Panc1 (cell line): ENCODE results near the gene MOB3C. TPM values are rescaled to one million over a fixed set of nuclear protein-coding genes. Genes with fewer than 3 reads are reported as not detected.

ENCODE experiments used
- ATAC-seq: fragments of 200-7000 bp; cut with Tn5 transposase; 2 replicates; pipeline ENCODE4 v1.9.1; 2020; ENCODE audit warnings: mild to moderate bottlenecking, moderate library complexity
- BruUV-seq: library from RNA; stranded (reverse); fragments of 400-500 nt; replicated peaks from 2 replicates; lab custom pipeline; 2021; lab: Mats Ljungman, UMichigan
- CTCF ChIA-PET: fragments of 300-600 bp; sonication (Branson Sonifier 250); formaldehyde crosslinking; loops from one replicate; lab custom pipeline; 2022; ENCODE audit warnings: antibody characterized with exemption; lab: Charles Lee
- POLR2A ChIA-PET: fragments of 300-600 bp; sonication (Branson Sonifier 250); formaldehyde crosslinking; loops from one replicate; lab custom pipeline; 2022; ENCODE audit warnings: antibody characterized with exemption; lab: Charles Lee
- DNase-seq: peaks from one replicate; pipeline ENCODE4 v3.0.0-alpha.2; 2010; ENCODE audit warnings: low read depth, low spot score
- H3K27ac ChIP-seq: 2 replicates; pipeline ENCODE4 v1.5.1; 2011; ENCODE audit warnings: mild to moderate bottlenecking, low read length, inconsistent platforms
- H3K27me3 ChIP-seq: fragments of 200-500 bp; sonication (Bioruptor generic); 2 replicates; pipeline ENCODE4 v1.6.0; 2014; ENCODE audit warnings: low read length, inconsistent platforms; ENCODE audit not compliant: control insufficient read depth, insufficient read depth
- H3K36me3 ChIP-seq: fragments of 200-500 bp; sonication (Bioruptor generic); 2 replicates; pipeline ENCODE4 v1.5.1; 2014; ENCODE audit warnings: inconsistent platforms, mild to moderate bottlenecking, low read length, moderate library complexity; ENCODE audit not compliant: control insufficient read depth, insufficient read depth
- H3K4me1 ChIP-seq: 2 replicates; pipeline ENCODE4 v1.5.1; 2011; ENCODE audit warnings: inconsistent platforms, mild to moderate bottlenecking, low read length, moderate library complexity; ENCODE audit not compliant: control insufficient read depth, insufficient read depth
- H3K4me3 ChIP-seq, 2 experiments: 2 replicates each; pipeline ENCODE4 v1.5.1; 2011 to 2012; ENCODE audit warnings: low read depth in 2 of 2, low read length in 2 of 2, mild to moderate bottlenecking in 2 of 2, inconsistent platforms in 1 of 2, moderate library complexity in 1 of 2
- H3K9me3 ChIP-seq: fragments of 200-500 bp; sonication (Bioruptor generic); 2 replicates; pipeline ENCODE4 v1.5.1; 2014; ENCODE audit warnings: low read depth, mild to moderate bottlenecking, inconsistent platforms, low read length, moderate library complexity; ENCODE audit not compliant: control insufficient read depth, insufficient read depth
- POLR2AphosphoS5 ChIP-seq: IDR thresholded peaks from 2 replicates; pipeline ENCODE4 v1.6.1; 2012; ENCODE audit warnings: mild to moderate bottlenecking, low read depth, low read length, moderate library complexity
- SIN3A ChIP-seq: IDR thresholded peaks from 2 replicates; pipeline ENCODE4 v1.6.1; 2012; ENCODE audit warnings: low read depth, mild to moderate bottlenecking, low read length, moderate library complexity, borderline replicate concordance; ENCODE audit not compliant: insufficient read depth
- TCF7L2 ChIP-seq: IDR thresholded peaks from 2 replicates; pipeline ENCODE4 v1.6.1; 2011; ENCODE audit warnings: mild to moderate bottlenecking, low read depth, low read length, inconsistent platforms
- in situ Hi-C: cut with HindIII; loops from 2 replicates; pipeline ENCODE4 v1.10.0; 2016; ENCODE audit warnings: low sequenced_read_pairs, low pct_unique_long_range_greater_than_20kb
- intact Hi-C: fragments of 100-400 bp; cut with micrococcal nuclease; formaldehyde crosslinking; loops from one replicate; pipeline ENCODE4 v1.10.0; 2022; ENCODE audit not compliant: unreplicated experiment
- total RNA-seq: library from RNA; stranded (reverse); gene quantifications from one replicate; pipeline ENCODE4 v1.2.1, GENCODE V29; 2021; ENCODE audit not compliant: unreplicated experiment
- TF ChIP-seq, protein P1 (sequence below): fragments of 450-650 bp; IDR thresholded peaks from 2 replicates; pipeline ENCODE4 v1.5.1; 2017; ENCODE audit warnings: mild to moderate bottlenecking
- TF ChIP-seq, protein P2 (sequence below), 2 experiments: IDR thresholded peaks; 2 replicates each; pipeline ENCODE4 v1.6.1; 2011 to 2012; ENCODE audit warnings: low read depth in 2 of 2, control low read depth in 1 of 2, low read length in 1 of 2, mild to moderate bottlenecking in 1 of 2, moderate library complexity in 1 of 2; ENCODE audit not compliant: insufficient read depth in 1 of 2

Gene MOB3C
- total RNA-seq, 1 experiment from 2014 or later, result 10.5 TPM

DNA sequence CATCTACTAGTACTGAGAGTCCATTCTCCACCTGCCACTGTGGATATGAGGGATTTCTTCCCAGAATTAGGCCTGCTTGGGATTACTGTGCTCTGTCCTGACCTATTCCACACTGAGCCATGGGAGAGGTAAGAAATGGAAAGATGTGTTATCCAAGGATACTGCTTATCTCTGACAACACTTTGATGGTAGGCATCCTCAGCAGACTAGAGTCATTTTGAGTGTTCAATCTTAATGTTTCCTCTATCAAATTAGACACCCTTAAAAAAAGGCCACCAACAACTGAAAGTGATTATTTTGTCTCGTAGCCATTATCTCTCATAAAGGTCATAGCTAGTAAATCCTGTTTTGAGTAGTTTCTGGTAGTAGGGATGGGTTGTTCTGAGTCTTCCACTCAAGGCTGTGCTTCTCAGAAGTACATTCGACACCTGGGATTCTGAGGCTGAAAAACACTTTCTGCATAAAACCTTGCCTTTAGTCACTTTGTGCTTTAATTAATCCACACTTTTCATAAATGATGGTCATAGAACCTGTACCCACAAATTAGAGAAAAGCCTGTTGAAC is 42.8 kb upstream of the MOB3C start:
- TF ChIP-seq POLR2AphosphoS5 (no peak), TCF7L2 (no peak), SIN3A (no peak)
- TF ChIP-seq, protein P1, sequence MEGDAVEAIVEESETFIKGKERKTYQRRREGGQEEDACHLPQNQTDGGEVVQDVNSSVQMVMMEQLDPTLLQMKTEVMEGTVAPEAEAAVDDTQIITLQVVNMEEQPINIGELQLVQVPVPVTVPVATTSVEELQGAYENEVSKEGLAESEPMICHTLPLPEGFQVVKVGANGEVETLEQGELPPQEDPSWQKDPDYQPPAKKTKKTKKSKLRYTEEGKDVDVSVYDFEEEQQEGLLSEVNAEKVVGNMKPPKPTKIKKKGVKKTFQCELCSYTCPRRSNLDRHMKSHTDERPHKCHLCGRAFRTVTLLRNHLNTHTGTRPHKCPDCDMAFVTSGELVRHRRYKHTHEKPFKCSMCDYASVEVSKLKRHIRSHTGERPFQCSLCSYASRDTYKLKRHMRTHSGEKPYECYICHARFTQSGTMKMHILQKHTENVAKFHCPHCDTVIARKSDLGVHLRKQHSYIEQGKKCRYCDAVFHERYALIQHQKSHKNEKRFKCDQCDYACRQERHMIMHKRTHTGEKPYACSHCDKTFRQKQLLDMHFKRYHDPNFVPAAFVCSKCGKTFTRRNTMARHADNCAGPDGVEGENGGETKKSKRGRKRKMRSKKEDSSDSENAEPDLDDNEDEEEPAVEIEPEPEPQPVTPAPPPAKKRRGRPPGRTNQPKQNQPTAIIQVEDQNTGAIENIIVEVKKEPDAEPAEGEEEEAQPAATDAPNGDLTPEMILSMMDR, result no peak
- TF ChIP-seq, protein P2, sequence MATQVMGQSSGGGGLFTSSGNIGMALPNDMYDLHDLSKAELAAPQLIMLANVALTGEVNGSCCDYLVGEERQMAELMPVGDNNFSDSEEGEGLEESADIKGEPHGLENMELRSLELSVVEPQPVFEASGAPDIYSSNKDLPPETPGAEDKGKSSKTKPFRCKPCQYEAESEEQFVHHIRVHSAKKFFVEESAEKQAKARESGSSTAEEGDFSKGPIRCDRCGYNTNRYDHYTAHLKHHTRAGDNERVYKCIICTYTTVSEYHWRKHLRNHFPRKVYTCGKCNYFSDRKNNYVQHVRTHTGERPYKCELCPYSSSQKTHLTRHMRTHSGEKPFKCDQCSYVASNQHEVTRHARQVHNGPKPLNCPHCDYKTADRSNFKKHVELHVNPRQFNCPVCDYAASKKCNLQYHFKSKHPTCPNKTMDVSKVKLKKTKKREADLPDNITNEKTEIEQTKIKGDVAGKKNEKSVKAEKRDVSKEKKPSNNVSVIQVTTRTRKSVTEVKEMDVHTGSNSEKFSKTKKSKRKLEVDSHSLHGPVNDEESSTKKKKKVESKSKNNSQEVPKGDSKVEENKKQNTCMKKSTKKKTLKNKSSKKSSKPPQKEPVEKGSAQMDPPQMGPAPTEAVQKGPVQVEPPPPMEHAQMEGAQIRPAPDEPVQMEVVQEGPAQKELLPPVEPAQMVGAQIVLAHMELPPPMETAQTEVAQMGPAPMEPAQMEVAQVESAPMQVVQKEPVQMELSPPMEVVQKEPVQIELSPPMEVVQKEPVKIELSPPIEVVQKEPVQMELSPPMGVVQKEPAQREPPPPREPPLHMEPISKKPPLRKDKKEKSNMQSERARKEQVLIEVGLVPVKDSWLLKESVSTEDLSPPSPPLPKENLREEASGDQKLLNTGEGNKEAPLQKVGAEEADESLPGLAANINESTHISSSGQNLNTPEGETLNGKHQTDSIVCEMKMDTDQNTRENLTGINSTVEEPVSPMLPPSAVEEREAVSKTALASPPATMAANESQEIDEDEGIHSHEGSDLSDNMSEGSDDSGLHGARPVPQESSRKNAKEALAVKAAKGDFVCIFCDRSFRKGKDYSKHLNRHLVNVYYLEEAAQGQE (IDR thresholded peaks at IDR 0.05; ENCODE audit: insufficient read depth in 1 of 2, low read depth in 2 of 2, low read length in 1 of 2), result no peak
- H3K4me3 ChIP-seq, result no peak overlapping the region
- no peaks in the 10 kb centered on the region for H3K9me3 ChIP-seq
- H3K36me3 ChIP-seq, result peaks cover 18% of the 10 kb centered on the region
- intact Hi-C loops (no loop called here), in situ Hi-C loops (no loop called here)
- POLR2A ChIA-PET, result no interaction called here
- ATAC-seq (no peak), DNase-seq (no peak)
- CTCF ChIA-PET, result no interaction called here
- H3K4me1 ChIP-seq, result no peaks in the 10 kb centered on the region
- H3K27ac ChIP-seq, result no peak overlapping the region
- H3K27me3 ChIP-seq, result no peaks in the 10 kb centered on the region
- no TSS peak for BruUV-seq

DNA sequence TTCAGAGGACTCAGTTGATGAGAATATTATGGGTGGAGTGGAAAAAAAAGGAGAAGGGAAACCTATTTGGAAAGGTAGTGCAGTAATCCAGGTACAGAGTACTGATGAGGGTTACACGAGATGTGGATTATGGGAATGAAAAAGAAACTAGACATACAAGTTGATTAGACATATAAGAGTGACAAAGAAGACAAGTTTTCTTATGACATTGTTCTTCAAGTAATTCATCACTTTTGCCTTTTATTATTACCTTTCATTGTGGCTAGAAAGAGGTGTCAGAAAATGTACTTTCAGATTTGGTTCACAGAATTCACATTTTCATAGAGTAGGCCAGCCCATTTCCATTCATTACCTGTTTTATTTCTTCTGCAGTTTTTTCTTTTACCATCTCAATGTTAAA is 41.2 kb upstream of the MOB3C start:
- no peak overlapping the region for H3K4me3 ChIP-seq
- no peaks in the 10 kb centered on the region for H3K9me3 ChIP-seq
- DNase-seq (no peak), ATAC-seq (no peak)
- in situ Hi-C loops, result no loop called here
- BruUV-seq, result no TSS peak
- TF ChIP-seq, protein P2 (IDR thresholded peaks at IDR 0.05; ENCODE audit: insufficient read depth in 1 of 2, low read depth in 2 of 2, low read length in 1 of 2), result no peak
- TF ChIP-seq POLR2AphosphoS5 (no peak), TCF7L2 (no peak), SIN3A (no peak)
- TF ChIP-seq, protein P1, result no peak
- H3K4me1 ChIP-seq, result peaks cover 4% of the 10 kb centered on the region; the same call in 1 of the 2 replicates
- ChIA-PET POLR2A (no interaction called here), CTCF (no interaction called here)
- H3K27me3 ChIP-seq, result no peaks in the 10 kb centered on the region
- intact Hi-C loops, result no loop called here
- no peak overlapping the region for H3K27ac ChIP-seq
- H3K36me3 ChIP-seq, result peaks cover 16% of the 10 kb centered on the region
